Measurements from ENCODE around the gene LPCAT1.
"Not testable (repeated sequence)": the region's sequence is repeated elsewhere in the genome, so short reads cannot be mapped to it uniquely, and the experiment has no call there.

LPCAT1 gene

DNA sequence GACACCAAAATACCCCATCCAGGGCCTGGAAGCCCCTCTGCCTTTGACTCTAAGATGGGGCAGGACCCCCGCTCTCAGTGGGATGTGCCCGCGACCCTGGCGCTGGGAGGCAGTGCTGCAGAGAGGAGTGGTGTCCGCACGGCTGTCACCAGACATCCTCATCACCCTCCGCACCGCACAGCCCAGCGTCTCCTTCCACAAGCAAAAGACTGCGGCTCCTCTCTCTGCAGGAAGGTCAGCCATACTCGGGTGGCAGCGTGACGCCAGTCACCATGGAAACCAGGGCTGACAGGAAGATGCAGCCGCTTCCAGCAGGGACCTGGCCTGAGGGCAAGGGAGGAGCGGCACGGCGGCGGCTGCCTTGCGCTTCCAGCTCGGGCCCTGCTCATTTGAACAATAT, 61.4 kb downstream of the LPCAT1 start:
- Histone ChIP-seq H3K9ac (ENCODE audit: low read length) (no peak overlapping the region), H3K4me1 (ENCODE audit: control insufficient read depth, insufficient read depth, low read length) (no peaks in the 10 kb centered on the region), H3K4me3 (ENCODE audit: low read length) (no peak overlapping the region), H3K9me3 (ENCODE audit: control insufficient read depth, low read length) (no peaks in the 10 kb centered on the region), H3K27me3 (replicated peaks; ENCODE audit: control insufficient read depth, insufficient read depth, low read length) (no peaks in the 10 kb centered on the region), H3K36me3 (ENCODE audit: control insufficient read depth, insufficient read depth, low read length, severe bottlenecking) (peaks cover 44% of the 10 kb centered on the region)
- no peak for DNase-seq (ENCODE audit: low read depth)

DNA sequence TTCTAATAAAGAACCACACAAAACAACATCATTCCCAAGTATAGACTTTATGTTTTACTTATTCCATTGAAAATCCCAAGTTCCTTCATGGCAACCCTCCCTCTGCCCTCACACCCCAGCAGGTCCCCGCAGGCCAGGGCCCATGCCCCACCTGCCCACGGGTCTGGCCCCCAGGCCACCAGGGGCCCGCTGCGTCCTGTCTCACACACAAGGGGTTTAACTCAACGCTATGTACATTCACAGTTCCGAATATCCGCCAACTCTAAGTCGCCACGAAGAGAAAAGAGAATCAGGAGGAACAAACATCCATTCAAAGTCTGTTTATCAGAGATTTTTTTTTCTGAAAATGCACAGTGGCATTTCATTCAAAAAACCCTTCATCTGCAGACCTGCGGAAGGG, 62.4 kb downstream of the LPCAT1 start:
- H3K36me3 ChIP-seq (ENCODE audit: control insufficient read depth, insufficient read depth, low read length, severe bottlenecking), result peaks cover 44% of the 10 kb centered on the region
- no peak overlapping the region for H3K4me3 ChIP-seq (ENCODE audit: low read length)
- H3K27me3 ChIP-seq (replicated peaks; ENCODE audit: control insufficient read depth, insufficient read depth, low read length), result no peaks in the 10 kb centered on the region
- H3K9me3 ChIP-seq (ENCODE audit: control insufficient read depth, low read length), result peaks cover 8% of the 10 kb centered on the region
- no peak for DNase-seq (ENCODE audit: low read depth)
- H3K9ac ChIP-seq (ENCODE audit: low read length), result no peak overlapping the region
- H3K4me1 ChIP-seq (ENCODE audit: control insufficient read depth, insufficient read depth, low read length), result no peaks in the 10 kb centered on the region

- no peak for DNase-seq (ENCODE audit: low read depth)
- Histone ChIP-seq H3K36me3 (ENCODE audit: control insufficient read depth, insufficient read depth, low read length, severe bottlenecking) (peaks cover 34% of the 10 kb centered on the region), H3K9ac (ENCODE audit: low read length) (no peak overlapping the region), H3K9me3 (ENCODE audit: control insufficient read depth, low read length) (peaks cover 18% of the 10 kb centered on the region), H3K27me3 (replicated peaks; ENCODE audit: control insufficient read depth, insufficient read depth, low read length) (no peaks in the 10 kb centered on the region), H3K4me1 (ENCODE audit: control insufficient read depth, insufficient read depth, low read length) (no peaks in the 10 kb centered on the region), H3K4me3 (ENCODE audit: low read length) (no peak overlapping the region)
These were observed 63.6 kb downstream of the LPCAT1 start for GRCh38 chr5:1460054-1460682.

GRCh38 chr5:1459435-1459834, 64.3 kb downstream of the LPCAT1 start:
- H3K9ac ChIP-seq (ENCODE audit: low read length); H3K4me1 ChIP-seq (ENCODE audit: control insufficient read depth, insufficient read depth, low read length); H3K4me3 ChIP-seq (ENCODE audit: low read length); H3K27me3 ChIP-seq (replicated peaks; ENCODE audit: control insufficient read depth, insufficient read depth, low read length); DNase-seq (ENCODE audit: low read depth): not testable (repeated sequence)
- peaks cover 34% of the 10 kb centered on the region for H3K36me3 ChIP-seq (ENCODE audit: control insufficient read depth, insufficient read depth, low read length, severe bottlenecking)
- H3K9me3 ChIP-seq (ENCODE audit: control insufficient read depth, low read length), result peaks cover 25% of the 10 kb centered on the region

GRCh38 chr5:1456110-1456881, 67.5 kb downstream of the LPCAT1 start:
- H3K36me3 ChIP-seq (ENCODE audit: control insufficient read depth, insufficient read depth, low read length, severe bottlenecking); H3K9ac ChIP-seq (ENCODE audit: low read length); H3K4me3 ChIP-seq (ENCODE audit: low read length); H3K4me1 ChIP-seq (ENCODE audit: control insufficient read depth, insufficient read depth, low read length); DNase-seq (ENCODE audit: low read depth); H3K27me3 ChIP-seq (replicated peaks; ENCODE audit: control insufficient read depth, insufficient read depth, low read length): not testable (repeated sequence)
- H3K9me3 ChIP-seq (ENCODE audit: control insufficient read depth, low read length), result peaks cover 54% of the 10 kb centered on the region

DNA sequence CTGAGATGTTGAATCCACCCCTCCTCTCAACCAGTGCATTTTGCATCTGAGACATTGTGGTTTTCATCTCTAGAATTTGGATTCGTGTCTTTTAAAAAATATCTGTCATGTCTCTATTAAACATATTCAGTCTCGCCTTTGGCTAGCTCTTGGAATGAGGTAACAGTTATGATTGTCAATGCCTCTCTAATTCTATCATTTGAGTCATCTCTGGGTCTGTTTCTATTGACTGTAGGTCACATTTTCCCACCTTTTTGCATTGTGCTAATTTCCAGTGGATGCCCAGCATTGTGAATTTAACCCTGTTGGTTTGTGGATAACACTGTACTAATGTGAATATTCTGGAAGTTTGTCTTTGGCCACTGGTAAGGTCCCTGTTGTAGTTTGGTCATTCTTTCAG, 70.1 kb downstream of the LPCAT1 start:
- H3K4me3 ChIP-seq (ENCODE audit: low read length), result no peak overlapping the region
- no peaks in the 10 kb centered on the region for H3K36me3 ChIP-seq (ENCODE audit: control insufficient read depth, insufficient read depth, low read length, severe bottlenecking)
- peaks cover 9% of the 10 kb centered on the region for H3K27me3 ChIP-seq (replicated peaks; ENCODE audit: control insufficient read depth, insufficient read depth, low read length)
- no peak for DNase-seq (ENCODE audit: low read depth)
- peaks cover 54% of the 10 kb centered on the region for H3K9me3 ChIP-seq (ENCODE audit: control insufficient read depth, low read length)
- no peaks in the 10 kb centered on the region for H3K4me1 ChIP-seq (ENCODE audit: control insufficient read depth, insufficient read depth, low read length)
- H3K9ac ChIP-seq (ENCODE audit: low read length), result no peak overlapping the region

- no peak for DNase-seq (ENCODE audit: low read depth)
- H3K4me3 ChIP-seq (ENCODE audit: low read length), result no peak overlapping the region
- peaks cover 27% of the 10 kb centered on the region for H3K9me3 ChIP-seq (ENCODE audit: control insufficient read depth, low read length)
- H3K4me1 ChIP-seq (ENCODE audit: control insufficient read depth, insufficient read depth, low read length), result no peaks in the 10 kb centered on the region
- no peaks in the 10 kb centered on the region for H3K36me3 ChIP-seq (ENCODE audit: control insufficient read depth, insufficient read depth, low read length, severe bottlenecking)
- H3K27me3 ChIP-seq (replicated peaks; ENCODE audit: control insufficient read depth, insufficient read depth, low read length), result peaks cover 24% of the 10 kb centered on the region
- no peak overlapping the region for H3K9ac ChIP-seq (ENCODE audit: low read length)
These were observed 74.6 kb downstream of the LPCAT1 start for GRCh38 chr5:1449081-1449630.

- Histone ChIP-seq H3K4me1 (ENCODE audit: control insufficient read depth, insufficient read depth, low read length) (no peaks in the 10 kb centered on the region), H3K27me3 (replicated peaks; ENCODE audit: control insufficient read depth, insufficient read depth, low read length) (peaks cover 30% of the 10 kb centered on the region), H3K9me3 (ENCODE audit: control insufficient read depth, low read length) (peaks cover 21% of the 10 kb centered on the region), H3K9ac (ENCODE audit: low read length) (no peak overlapping the region), H3K36me3 (ENCODE audit: control insufficient read depth, insufficient read depth, low read length, severe bottlenecking) (no peaks in the 10 kb centered on the region), H3K4me3 (ENCODE audit: low read length) (no peak overlapping the region)
- no peak for DNase-seq (ENCODE audit: low read depth)
These were observed 75.2 kb downstream of the LPCAT1 start for GRCh38 chr5:1448511-1449011.

- Histone ChIP-seq H3K4me1 (ENCODE audit: control insufficient read depth, insufficient read depth, low read length) (no peaks in the 10 kb centered on the region), H3K27me3 (replicated peaks; ENCODE audit: control insufficient read depth, insufficient read depth, low read length) (peaks cover 37% of the 10 kb centered on the region), H3K36me3 (ENCODE audit: control insufficient read depth, insufficient read depth, low read length, severe bottlenecking) (no peaks in the 10 kb centered on the region), H3K9ac (ENCODE audit: low read length) (no peak overlapping the region), H3K9me3 (ENCODE audit: control insufficient read depth, low read length) (peaks cover 14% of the 10 kb centered on the region), H3K4me3 (ENCODE audit: low read length) (no peak overlapping the region)
- no peak for DNase-seq (ENCODE audit: low read depth)
These were observed 75.9 kb downstream of the LPCAT1 start for GRCh38 chr5:1447671-1448361.

GRCh38 chr5:1446602-1447343, 77.0 kb downstream of the LPCAT1 start:
- Histone ChIP-seq H3K9me3 (ENCODE audit: control insufficient read depth, low read length) (peaks cover 3% of the 10 kb centered on the region), H3K36me3 (ENCODE audit: control insufficient read depth, insufficient read depth, low read length, severe bottlenecking) (no peaks in the 10 kb centered on the region), H3K9ac (ENCODE audit: low read length) (no peak overlapping the region), H3K4me3 (ENCODE audit: low read length) (no peak overlapping the region), H3K27me3 (replicated peaks; ENCODE audit: control insufficient read depth, insufficient read depth, low read length) (peaks cover 47% of the 10 kb centered on the region), H3K4me1 (ENCODE audit: control insufficient read depth, insufficient read depth, low read length) (no peaks in the 10 kb centered on the region)
- DNase-seq (ENCODE audit: low read depth), result no peak
